Dedifferentiated amniotic fluid mesenchymal stem cell (primary cell): ENCODE results near the gene LRP4.

Experiments used
- DNase-seq: peaks from one replicate; pipeline ENCODE4 v3.0.0-alpha.2; 2016; ENCODE audit errors: extremely low spot score

Gene LRP4

GRCh38 chr11:46918788-46919513, 601 bp upstream of the LRP4 start:
- no peak for DNase-seq

GRCh38 chr11:46917762-46918082, 628 bp downstream of the LRP4 start:
- no peak for DNase-seq

- DNase-seq, result no peak
These were observed 1.1 kb downstream of the LRP4 start for GRCh38 chr11:46917109-46917761.

- DNase-seq, result peak; percentile 44
These were observed 1.9 kb downstream of the LRP4 start for GRCh38 chr11:46916286-46917108.

- peak; percentile 8 for DNase-seq
These were observed 3.4 kb downstream of the LRP4 start for GRCh38 chr11:46914910-46915309.

- DNase-seq, result peak; percentile 14
These were observed 4.0 kb downstream of the LRP4 start for GRCh38 chr11:46914363-46914762.

- no peak for DNase-seq
These were observed 4.9 kb downstream of the LRP4 start for GRCh38 chr11:46913484-46913883.

GRCh38 chr11:46912526-46913150, 5.7 kb downstream of the LRP4 start:
- no peak for DNase-seq

- no peak for DNase-seq
These were observed 10.7 kb downstream of the LRP4 start for GRCh38 chr11:46907606-46908005.

- DNase-seq, result peak; percentile 22
These were observed 11.7 kb downstream of the LRP4 start for GRCh38 chr11:46906609-46907041.

- DNase-seq, result no peak
These were observed 12.5 kb downstream of the LRP4 start for GRCh38 chr11:46905806-46906205.

GRCh38 chr11:46903846-46904245, 14.5 kb downstream of the LRP4 start:
- no peak for DNase-seq

GRCh38 chr11:46902694-46903093, 15.7 kb downstream of the LRP4 start:
- no peak for DNase-seq

GRCh38 chr11:46901156-46901555, 17.2 kb downstream of the LRP4 start:
- no peak for DNase-seq

- no peak for DNase-seq
These were observed 18.1 kb downstream of the LRP4 start for GRCh38 chr11:46900091-46900746.

GRCh38 chr11:46899501-46900025, 18.8 kb downstream of the LRP4 start:
- no peak for DNase-seq

GRCh38 chr11:46898396-46899095, 19.8 kb downstream of the LRP4 start:
- DNase-seq, result no peak

GRCh38 chr11:46896719-46897406, 21.5 kb downstream of the LRP4 start:
- DNase-seq, result no peak

GRCh38 chr11:46895821-46896220, 22.5 kb downstream of the LRP4 start:
- DNase-seq, result no peak

GRCh38 chr11:46894961-46895360, 23.4 kb downstream of the LRP4 start:
- no peak for DNase-seq
